Activated CD4-positive, alpha-beta T cell treated with anti-CD3 and anti-CD28 coated beads for 4 hours (primary cell): ENCODE results near the gene SOX18.

ENCODE experiments used
- DNase-seq, 2 donors: peaks; one replicate each; pipeline ENCODE4 v3.0.0-alpha.2; 2020

Gene SOX18

GRCh38 chr20:64080013-64080812, 30.8 kb upstream of the SOX18 start, which contains the start of gene OPRL1:
Gene OPRL1 (plus strand): TSS chr20:64080082. CDS start chr20:64092721, 12,639 bp downstream.
- peak in 1 of 2 donors; percentile 37 for DNase-seq

GRCh38 chr20:64079273-64080012, 30.0 kb upstream of the SOX18 start, which contains the start of gene RGS19:
Gene RGS19 (minus strand): TSS chr20:64079518. CDS start chr20:64076886, 2,632 bp downstream.
- peak; percentile 67 to 70 for DNase-seq

- no peak for DNase-seq
Measured at GRCh38 chr20:64078934-64079272, 29.5 kb upstream of the SOX18 start.

GRCh38 chr20:64077876-64078551, 28.6 kb upstream of the SOX18 start:
- DNase-seq: peak in 1 of 2 donors; percentile 55

- DNase-seq: no peak
Measured at GRCh38 chr20:64077541-64077875, 28.1 kb upstream of the SOX18 start.

- DNase-seq: no peak
Measured at GRCh38 chr20:64077094-64077493, 27.7 kb upstream of the SOX18 start.

GRCh38 chr20:64076061-64076997, 26.9 kb upstream of the SOX18 start:
- no peak for DNase-seq

GRCh38 chr20:64075556-64075955, 26.1 kb upstream of the SOX18 start:
- DNase-seq: no peak

GRCh38 chr20:64074963-64075362, 25.5 kb upstream of the SOX18 start:
- DNase-seq: no peak

- DNase-seq: no peak
Measured at GRCh38 chr20:64074184-64074789, 24.8 kb upstream of the SOX18 start.

- DNase-seq: no peak
Measured at GRCh38 chr20:64073476-64074183, 24.2 kb upstream of the SOX18 start.

- DNase-seq: no peak
Measured at GRCh38 chr20:64072498-64073063, 23.1 kb upstream of the SOX18 start.

GRCh38 chr20:64071341-64072332, 22.2 kb upstream of the SOX18 start:
- DNase-seq: no peak

GRCh38 chr20:64070244-64070993, 21.0 kb upstream of the SOX18 start:
- no peak for DNase-seq

- no peak for DNase-seq
Measured at GRCh38 chr20:64069614-64070243, 20.3 kb upstream of the SOX18 start.

- no peak for DNase-seq
Measured at GRCh38 chr20:64069209-64069613, 19.8 kb upstream of the SOX18 start.

- no peak for DNase-seq
Measured at GRCh38 chr20:64068386-64069208, 19.2 kb upstream of the SOX18 start.
